Gastrocnemius medialis (tissue), 4 donors: ENCODE measurements around the gene ALPI.
"Not testable (repeated sequence)": the region's sequence is repeated elsewhere in the genome, so short reads cannot be mapped to it uniquely, and the experiment has no call there.

ENCODE experiments used
- CTCF ChIP-seq, 5 experiments: fragments of 450-650 bp in 3 of 5; fragments of 200-600 bp in 2 of 5; sonication (generic) in 2 of 5; IDR thresholded peaks in 4 of 5; conservative IDR thresholded peaks in 1 of 5; 1 replicate in 4 of 5; 2 replicates in 1 of 5; pipeline ENCODE4 v1.5.1; 2016 to 2019; ENCODE audit warnings: antibody characterized with exemption in 5 of 5, mild to moderate bottlenecking in 3 of 5, moderate library complexity in 3 of 5
- POLR2A ChIP-seq, 2 donors: fragments of 450-650 bp; IDR thresholded peaks; one replicate each; pipeline ENCODE4 v1.6.1; 2017; ENCODE audit warnings: antibody characterized with exemption in 2 of 2, mild to moderate bottlenecking in 2 of 2, moderate library complexity in 2 of 2

GRCh38 chr2:232440220-232441018 is 15.5 kb upstream of the ALPI start:
- TF ChIP-seq CTCF (IDR thresholded peaks at IDR 0.05 in 4 of 5, conservative IDR thresholded peaks at IDR 0.05 in 1 of 5): peak; percentile 82 to 92 (median 86)
- TF ChIP-seq POLR2A (IDR thresholded peaks at IDR 0.05): not testable (repeated sequence)
